ENCODE data around the gene HP.
"Not testable (repeated sequence)": the region's sequence is repeated elsewhere in the genome, so short reads cannot be mapped to it uniquely, and the experiment has no call there.

Gene HP

GRCh38 chr16:72054254-72054847 is at the start of gene HP:
TSS of gene HP (plus strand) at chr16:72054505. CDS start at chr16:72054653, 148 bp downstream.
- not testable (repeated sequence) for DNase-seq (ENCODE audit: low read depth in 1 of 2, low spot score in 1 of 2)

GRCh38 chr16:72008065-72008423 is 46.3 kb upstream of the HP start:
- DNase-seq (ENCODE audit: low read depth in 1 of 2, low spot score in 1 of 2): not testable (repeated sequence)

DNA sequence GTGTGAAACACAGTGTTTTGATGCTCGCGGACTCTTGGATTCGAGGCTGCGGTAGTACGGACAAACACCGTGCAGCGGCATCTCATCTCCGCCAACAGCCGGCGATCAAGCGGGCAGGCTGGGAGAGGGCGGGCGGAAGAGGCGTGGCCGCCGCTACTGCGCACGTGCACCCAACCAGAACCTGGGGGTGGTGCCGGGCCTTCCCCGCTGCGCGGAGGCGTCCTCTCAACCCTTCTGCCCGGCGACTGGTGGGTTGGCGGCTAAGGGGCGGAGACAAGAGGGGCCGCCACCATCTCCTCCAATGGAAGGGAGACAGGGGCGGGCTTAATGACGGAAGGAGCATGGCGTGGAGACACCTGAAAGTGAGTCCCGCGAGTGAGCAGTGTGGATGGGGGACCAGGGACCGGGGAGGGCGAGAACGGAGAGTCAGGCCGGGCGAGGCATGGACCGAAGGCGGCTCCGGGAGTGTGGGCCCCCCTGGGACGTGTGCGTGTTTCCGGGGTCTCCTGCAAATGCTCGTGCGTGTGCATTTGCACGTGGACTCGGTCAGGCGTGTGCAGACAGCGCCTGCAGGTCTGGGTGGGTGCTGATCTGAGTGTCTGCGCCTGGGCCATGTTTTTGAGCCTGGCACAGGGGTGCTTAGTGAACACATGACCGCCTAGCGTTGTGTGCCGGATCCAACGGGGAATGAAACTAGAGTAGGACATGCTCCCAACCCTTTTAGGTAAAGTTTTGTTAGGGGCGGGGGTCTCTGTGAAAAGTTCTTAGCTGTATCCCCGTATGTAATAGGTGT is 45.7 kb upstream of the HP start, which contains the start of gene DHODH:
Gene DHODH (plus strand): TSS at position 321 of the 793 bp plus-strand sequence. CDS start 21 bp downstream, at position 342.
- peak; percentile 95 to 96 for DNase-seq (ENCODE audit: low read depth in 1 of 2, low spot score in 1 of 2)

- no peak for DNase-seq (ENCODE audit: low read depth in 1 of 2, low spot score in 1 of 2)
Observed at GRCh38 chr16:72009779-72010178, 44.5 kb upstream of the HP start.

GRCh38 chr16:72012607-72013006 is 41.7 kb upstream of the HP start:
- DNase-seq (ENCODE audit: low read depth in 1 of 2, low spot score in 1 of 2): no peak

- no peak for DNase-seq (ENCODE audit: low read depth in 1 of 2, low spot score in 1 of 2)
Observed at GRCh38 chr16:72013389-72013788, 40.9 kb upstream of the HP start.

DNA sequence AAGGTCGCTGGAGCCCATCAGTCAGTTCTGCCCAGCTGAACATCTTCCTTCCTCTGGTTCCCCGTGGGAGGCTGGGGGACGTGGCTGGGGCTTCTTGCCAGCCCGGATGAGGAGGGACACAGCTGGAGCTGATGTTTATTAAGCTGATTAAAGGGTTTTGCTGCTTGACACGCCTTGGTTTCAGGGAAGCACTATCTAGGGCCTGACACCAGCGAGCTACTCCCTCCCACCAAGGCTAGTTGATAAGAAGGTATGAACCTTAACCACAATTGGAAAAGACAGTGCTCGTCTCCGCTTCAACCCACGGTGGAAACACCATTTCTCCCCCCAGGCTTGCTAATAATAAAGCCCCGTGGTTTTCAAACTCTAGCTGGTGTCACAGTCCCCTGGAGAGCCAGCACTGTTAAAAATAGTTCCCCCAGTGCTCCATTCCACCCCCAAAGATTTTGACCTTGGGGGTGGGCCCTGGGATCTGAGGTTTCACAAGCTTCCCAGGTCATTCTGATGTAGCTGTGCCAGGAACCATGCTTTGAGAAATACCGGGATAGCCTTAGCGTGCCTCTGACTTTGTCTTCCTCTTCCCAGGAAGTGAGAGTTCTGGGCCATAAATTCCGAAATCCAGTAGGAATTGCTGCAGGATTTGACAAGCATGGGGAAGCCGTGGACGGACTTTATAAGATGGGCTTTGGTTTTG is 40.3 kb upstream of the HP start:
- DNase-seq (ENCODE audit: low read depth in 1 of 2, low spot score in 1 of 2): no peak

DNA sequence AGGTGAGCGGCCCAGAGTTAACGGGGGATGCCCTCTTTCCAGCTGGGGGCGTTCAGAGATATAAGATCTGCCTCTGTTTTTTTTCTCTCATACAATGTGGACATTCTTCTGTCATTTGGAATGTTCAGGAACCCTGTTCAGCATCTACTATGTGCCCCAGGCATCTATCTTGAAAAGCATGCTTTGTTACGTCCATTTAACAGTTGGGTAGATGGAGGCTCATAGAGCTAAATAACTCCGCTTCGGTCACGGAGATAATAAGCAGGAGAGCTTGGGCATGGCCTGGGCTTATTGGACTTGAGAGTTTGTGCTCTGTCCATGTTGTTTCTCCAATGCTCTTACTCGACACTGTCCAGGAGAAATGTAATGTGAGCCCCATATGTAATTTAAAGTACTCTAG is 39.6 kb upstream of the HP start:
- DNase-seq (ENCODE audit: low read depth in 1 of 2, low spot score in 1 of 2): no peak

DNA sequence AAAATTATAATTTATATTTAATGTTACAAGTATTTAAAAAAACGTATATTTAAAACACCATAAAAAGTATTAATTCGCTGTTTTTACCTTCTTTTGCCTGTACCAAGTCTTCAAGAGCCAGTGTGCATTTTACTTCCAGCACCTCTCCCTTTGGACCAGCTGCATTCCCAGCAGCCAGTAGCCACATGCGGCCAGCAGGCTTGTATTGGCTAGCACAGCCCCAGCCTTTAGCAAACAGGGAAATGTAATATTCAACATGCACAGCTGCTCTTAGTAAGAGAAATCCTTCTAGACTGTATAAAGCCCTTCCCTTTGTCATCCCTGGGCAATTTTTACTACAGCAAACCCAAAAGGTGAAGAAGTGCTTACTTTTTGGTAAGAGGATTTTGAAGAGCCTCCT is 39.2 kb upstream of the HP start:
- no peak for DNase-seq (ENCODE audit: low read depth in 1 of 2, low spot score in 1 of 2)

GRCh38 chr16:72018470-72018869 is 35.8 kb upstream of the HP start:
- no peak for DNase-seq (ENCODE audit: low read depth in 1 of 2, low spot score in 1 of 2)

GRCh38 chr16:72021043-72021442 is 33.3 kb upstream of the HP start:
- DNase-seq (ENCODE audit: low read depth in 1 of 2, low spot score in 1 of 2): no peak

DNA sequence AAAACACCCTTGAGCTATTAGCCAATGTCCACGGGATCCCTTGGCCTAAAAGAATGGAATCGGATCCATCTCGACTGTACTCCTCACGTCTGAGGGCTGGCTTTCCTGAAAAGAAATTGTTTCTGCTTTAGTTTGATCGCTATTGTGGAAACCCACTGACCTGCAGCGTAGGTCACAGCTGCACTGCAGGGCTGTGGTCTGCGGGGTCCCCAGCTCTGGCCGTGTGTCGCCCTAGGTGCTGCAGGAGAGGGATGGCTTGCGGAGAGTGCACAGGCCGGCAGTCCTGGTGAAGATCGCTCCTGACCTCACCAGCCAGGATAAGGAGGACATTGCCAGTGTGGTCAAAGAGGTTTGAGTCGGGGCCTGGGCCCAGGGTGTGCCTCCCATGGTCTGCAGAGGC is 32.2 kb upstream of the HP start:
- no peak for DNase-seq (ENCODE audit: low read depth in 1 of 2, low spot score in 1 of 2)

DNA sequence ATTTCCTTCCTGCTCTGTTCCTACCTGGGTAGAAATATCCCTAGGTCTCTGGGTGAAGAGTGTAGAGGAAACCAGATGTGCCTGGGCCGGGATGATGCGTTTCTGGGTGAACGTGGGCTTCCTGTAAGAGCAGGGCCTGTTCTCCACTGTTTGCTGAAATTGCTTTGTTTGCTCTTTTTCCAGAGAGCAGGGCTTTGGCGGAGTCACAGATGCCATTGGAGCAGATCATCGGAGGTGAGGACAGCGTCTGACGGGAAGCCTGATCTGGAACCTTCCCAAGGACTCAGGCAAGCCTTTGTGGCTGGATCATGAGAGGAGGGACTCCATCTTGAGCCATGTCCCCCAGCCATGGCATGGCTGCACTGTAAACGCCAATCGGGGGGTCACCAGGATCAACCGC is 30.3 kb upstream of the HP start:
- no peak for DNase-seq (ENCODE audit: low read depth in 1 of 2, low spot score in 1 of 2)

- DNase-seq (ENCODE audit: low read depth in 1 of 2, low spot score in 1 of 2): no peak
Observed at GRCh38 chr16:72024862-72025382, 29.4 kb upstream of the HP start.

DNA sequence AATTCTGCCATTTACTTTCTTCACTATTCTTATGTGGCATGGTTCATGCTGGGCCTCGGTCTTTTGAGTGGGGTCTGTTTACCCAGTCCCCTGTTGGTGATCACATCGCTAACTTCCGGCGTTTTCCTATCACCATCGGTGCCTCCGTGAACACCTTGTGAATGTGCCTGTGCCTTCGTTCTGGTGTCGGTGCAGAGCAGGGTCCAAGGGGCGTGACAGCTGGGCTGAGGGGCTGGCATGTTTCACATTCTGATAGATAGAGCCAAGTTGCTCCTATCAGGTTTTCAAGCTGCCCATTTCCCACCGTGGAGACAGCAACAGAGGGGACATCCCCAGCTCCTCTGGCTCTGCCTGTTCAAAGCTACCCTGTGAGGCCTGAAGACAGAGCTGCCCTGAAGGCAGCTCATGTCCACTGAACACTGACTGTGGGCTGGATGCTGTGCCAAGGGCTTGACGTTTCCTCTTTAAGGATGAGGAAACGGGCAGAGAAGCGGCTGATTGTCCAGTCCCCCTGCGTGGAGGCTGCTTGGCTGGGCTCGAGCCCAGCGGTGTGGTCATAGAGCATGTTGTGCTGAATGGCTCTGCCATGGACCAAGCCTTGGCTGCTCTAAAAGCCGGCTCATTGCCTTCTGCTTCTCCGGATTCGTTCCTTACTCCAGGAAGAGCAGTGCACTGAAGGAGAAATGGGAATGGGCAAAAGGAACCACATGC is 28.7 kb upstream of the HP start:
- no peak for DNase-seq (ENCODE audit: low read depth in 1 of 2, low spot score in 1 of 2)

GRCh38 chr16:72027669-72028378 is 26.5 kb upstream of the HP start:
- no peak for DNase-seq (ENCODE audit: low read depth in 1 of 2, low spot score in 1 of 2)

DNA sequence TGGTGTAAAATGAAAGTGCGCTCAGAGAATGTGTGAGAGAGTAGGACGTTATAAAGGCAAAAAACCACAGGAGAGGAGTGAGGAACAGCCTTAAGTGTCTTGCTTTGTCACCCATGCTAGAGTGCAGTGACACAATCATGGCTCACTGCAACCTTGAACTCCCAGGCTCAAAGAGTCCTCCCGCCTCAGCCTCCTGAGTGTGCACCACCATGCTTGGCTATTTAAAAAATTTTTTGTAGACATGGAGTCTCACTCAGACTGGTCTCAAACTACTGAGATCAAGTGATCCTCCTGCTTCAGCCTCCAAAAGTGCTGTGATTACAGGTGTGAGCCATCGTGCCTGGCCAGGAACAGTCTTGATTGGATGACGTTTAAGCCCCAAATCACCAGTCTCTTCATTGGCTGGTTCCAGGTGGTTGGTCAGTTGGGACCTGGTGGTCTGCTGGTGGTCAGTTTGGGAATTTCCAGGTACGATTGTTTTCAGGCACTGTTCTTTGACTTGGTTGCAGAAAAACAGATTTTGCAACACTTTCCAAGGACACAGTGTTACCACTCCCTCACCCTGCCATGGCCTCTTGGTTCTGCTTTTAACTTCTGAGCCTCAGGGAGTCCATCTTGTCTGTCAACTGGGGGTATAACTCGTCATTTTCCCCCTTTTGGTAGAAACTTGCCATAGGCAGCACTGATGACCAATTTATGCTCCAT is 24.6 kb upstream of the HP start:
- no peak for DNase-seq (ENCODE audit: low read depth in 1 of 2, low spot score in 1 of 2)

DNA sequence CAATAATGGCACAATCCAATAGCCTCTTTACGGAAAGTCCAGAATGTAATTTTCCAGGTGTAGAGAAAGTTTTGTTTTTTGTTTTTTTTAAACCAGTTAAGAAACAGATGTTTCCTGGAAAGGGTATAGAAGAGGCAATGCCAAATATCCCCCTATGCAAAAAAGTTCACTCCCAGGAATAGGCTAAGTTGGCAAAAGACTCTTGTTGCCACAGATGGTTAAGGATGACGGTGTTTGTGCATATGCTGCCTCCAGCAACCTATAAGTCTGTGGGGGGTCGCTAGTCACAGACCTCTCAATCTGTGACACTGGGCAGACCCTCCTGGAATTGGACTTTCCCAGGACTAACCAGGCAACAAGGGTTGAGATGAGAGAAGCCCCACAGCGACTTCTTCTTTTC is 20.9 kb upstream of the HP start:
- no peak for DNase-seq (ENCODE audit: low read depth in 1 of 2, low spot score in 1 of 2)

DNA sequence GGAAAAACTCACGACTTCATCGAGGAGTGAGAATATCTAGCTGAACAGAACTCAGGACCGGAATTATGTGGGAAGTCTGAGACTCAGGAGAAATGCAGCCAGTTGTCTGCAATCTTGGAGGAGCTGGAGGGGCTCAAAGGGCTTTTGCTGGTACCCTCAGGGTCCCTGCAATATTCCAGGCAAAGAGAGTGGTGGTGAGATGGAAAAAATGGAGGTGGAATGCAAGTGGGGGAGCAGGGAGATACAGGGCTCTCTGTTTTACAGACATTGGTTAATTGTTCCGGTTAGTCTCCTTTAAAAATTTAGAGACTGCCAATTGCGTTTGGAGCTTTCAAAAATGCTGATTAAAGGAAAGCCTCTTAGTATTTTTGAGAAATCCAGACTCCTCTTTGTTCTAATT is 18.2 kb upstream of the HP start:
- DNase-seq (ENCODE audit: low read depth in 1 of 2, low spot score in 1 of 2): no peak

DNA sequence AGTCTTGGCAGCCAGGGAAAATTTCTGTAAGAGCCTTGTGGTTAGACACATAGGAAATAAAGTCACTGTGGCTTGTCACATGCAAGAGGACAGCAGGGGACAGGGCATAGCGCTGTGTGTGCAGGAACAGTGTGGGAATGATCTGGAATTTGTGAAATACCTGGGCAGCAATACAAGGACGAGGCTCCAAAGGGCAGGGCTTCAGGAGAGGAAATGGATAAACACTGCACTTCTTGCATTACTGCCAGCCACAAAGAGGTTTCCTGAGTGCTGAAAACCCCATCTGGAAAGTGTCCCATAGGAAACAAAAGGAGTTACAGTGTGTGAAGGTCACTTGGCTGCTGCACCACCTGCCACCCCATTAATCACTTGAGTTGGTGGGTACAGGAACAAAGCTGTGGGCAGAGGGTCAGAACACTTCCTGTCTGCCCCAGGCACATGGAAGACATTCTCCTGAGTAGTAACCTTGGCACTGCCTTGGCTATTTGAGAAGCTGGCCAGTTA is 12.1 kb upstream of the HP start:
- DNase-seq (ENCODE audit: low read depth in 1 of 2, low spot score in 1 of 2): no peak

Measured in stimulated activated CD4-positive, alpha-beta T cell treated with anti-CD3 and anti-CD28 coated beads, Interleukin-15, amount 100 ng/mL, for 1 hour (primary cell).